Measurements from ENCODE around the gene ALS2CL.

Gene ALS2CL

DNA sequence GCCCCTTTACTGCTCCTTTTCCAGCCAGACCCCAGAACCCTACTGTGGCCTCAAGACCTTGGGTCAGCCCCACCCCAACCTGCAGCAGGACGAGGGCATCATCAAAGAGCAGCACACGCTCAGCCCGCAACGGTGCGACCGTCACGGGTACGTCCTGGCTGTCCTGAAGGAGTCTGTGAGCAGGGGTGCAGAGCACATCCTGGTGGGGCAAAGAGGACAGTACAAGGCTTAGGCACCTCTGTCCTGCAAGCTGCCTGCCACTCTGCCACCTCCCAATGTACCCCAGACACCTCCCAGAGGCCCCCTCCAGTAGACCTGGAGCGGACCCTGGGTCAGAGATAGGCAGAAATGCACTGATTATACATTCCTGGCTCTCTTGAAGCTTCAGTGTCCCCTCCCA is 8.0 kb downstream of the ALS2CL start:
- TF ChIP-seq FOXM1 (IDR thresholded peaks at IDR 0.05; ENCODE audit: borderline replicate concordance, low read depth) (no peak), TCF12 (IDR thresholded peaks at IDR 0.05; ENCODE audit: low read depth) (no peak), NFIC (IDR thresholded peaks at IDR 0.05) (no peak), EP300 (IDR thresholded peaks at IDR 0.05; ENCODE audit: borderline replicate concordance) (no peak), CEBPB (IDR thresholded peaks at IDR 0.05) (no peak), TAF1 (IDR thresholded peaks at IDR 0.05; ENCODE audit: low read depth) (no peak), CREB1 (IDR thresholded peaks at IDR 0.05; ENCODE audit: low read depth) (no peak), YY1 (IDR thresholded peaks at IDR 0.05; ENCODE audit: low read depth) (no peak), EGR1 (IDR thresholded peaks at IDR 0.05) (no peak), TEAD4 (IDR thresholded peaks at IDR 0.05) (no peak), RAD21 (IDR thresholded peaks at IDR 0.05; ENCODE audit: low read depth) (no peak), ZBTB7A (IDR thresholded peaks at IDR 0.05; ENCODE audit: low read depth) (no peak)
- TF ChIP-seq, protein P1, sequence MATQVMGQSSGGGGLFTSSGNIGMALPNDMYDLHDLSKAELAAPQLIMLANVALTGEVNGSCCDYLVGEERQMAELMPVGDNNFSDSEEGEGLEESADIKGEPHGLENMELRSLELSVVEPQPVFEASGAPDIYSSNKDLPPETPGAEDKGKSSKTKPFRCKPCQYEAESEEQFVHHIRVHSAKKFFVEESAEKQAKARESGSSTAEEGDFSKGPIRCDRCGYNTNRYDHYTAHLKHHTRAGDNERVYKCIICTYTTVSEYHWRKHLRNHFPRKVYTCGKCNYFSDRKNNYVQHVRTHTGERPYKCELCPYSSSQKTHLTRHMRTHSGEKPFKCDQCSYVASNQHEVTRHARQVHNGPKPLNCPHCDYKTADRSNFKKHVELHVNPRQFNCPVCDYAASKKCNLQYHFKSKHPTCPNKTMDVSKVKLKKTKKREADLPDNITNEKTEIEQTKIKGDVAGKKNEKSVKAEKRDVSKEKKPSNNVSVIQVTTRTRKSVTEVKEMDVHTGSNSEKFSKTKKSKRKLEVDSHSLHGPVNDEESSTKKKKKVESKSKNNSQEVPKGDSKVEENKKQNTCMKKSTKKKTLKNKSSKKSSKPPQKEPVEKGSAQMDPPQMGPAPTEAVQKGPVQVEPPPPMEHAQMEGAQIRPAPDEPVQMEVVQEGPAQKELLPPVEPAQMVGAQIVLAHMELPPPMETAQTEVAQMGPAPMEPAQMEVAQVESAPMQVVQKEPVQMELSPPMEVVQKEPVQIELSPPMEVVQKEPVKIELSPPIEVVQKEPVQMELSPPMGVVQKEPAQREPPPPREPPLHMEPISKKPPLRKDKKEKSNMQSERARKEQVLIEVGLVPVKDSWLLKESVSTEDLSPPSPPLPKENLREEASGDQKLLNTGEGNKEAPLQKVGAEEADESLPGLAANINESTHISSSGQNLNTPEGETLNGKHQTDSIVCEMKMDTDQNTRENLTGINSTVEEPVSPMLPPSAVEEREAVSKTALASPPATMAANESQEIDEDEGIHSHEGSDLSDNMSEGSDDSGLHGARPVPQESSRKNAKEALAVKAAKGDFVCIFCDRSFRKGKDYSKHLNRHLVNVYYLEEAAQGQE (IDR thresholded peaks at IDR 0.05; ENCODE audit: low read depth), result no peak
- TF ChIP-seq, protein P2, sequence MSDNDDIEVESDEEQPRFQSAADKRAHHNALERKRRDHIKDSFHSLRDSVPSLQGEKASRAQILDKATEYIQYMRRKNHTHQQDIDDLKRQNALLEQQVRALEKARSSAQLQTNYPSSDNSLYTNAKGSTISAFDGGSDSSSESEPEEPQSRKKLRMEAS (IDR thresholded peaks at IDR 0.05), result no peak
- TF ChIP-seq, protein P3, sequence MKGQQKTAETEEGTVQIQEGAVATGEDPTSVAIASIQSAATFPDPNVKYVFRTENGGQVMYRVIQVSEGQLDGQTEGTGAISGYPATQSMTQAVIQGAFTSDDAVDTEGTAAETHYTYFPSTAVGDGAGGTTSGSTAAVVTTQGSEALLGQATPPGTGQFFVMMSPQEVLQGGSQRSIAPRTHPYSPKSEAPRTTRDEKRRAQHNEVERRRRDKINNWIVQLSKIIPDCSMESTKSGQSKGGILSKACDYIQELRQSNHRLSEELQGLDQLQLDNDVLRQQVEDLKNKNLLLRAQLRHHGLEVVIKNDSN (IDR thresholded peaks at IDR 0.05), result no peak

DNA sequence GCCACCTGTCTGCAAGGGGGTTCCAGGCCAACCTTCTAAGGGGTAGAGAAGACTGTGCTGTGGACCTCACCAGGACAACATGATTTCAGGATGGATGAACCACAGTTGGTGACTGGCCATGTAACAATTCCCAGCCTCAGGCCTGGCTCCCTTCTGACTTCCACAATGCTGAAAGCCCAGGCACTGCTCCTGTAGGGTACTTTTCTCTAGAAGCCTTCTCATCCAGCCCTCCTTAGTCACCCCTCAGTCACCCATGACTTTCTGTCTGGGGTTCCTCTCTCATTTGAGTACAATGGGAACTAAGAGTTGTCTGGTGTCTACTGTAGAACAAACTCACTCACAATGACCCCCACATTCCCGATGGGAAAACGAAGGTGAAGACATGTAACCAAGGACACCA is 8.6 kb downstream of the ALS2CL start:
- TF ChIP-seq, protein P1 (IDR thresholded peaks at IDR 0.05; ENCODE audit: low read depth), result no peak
- no peak for TF ChIP-seq ZBTB7A (IDR thresholded peaks at IDR 0.05; ENCODE audit: low read depth)
- TF ChIP-seq, protein P3 (IDR thresholded peaks at IDR 0.05), result no peak
- TF ChIP-seq TAF1 (IDR thresholded peaks at IDR 0.05; ENCODE audit: low read depth), result no peak
- no peak for TF ChIP-seq FOXM1 (IDR thresholded peaks at IDR 0.05; ENCODE audit: borderline replicate concordance, low read depth)
- TF ChIP-seq EP300 (IDR thresholded peaks at IDR 0.05; ENCODE audit: borderline replicate concordance), result no peak
- TF ChIP-seq, protein P2 (IDR thresholded peaks at IDR 0.05), result no peak
- no peak for TF ChIP-seq YY1 (IDR thresholded peaks at IDR 0.05; ENCODE audit: low read depth)
- TF ChIP-seq TCF12 (IDR thresholded peaks at IDR 0.05; ENCODE audit: low read depth), result no peak
- no peak for TF ChIP-seq CEBPB (IDR thresholded peaks at IDR 0.05)
- TF ChIP-seq CREB1 (IDR thresholded peaks at IDR 0.05; ENCODE audit: low read depth), result no peak
- TF ChIP-seq NFIC (IDR thresholded peaks at IDR 0.05), result no peak
- no peak for TF ChIP-seq TEAD4 (IDR thresholded peaks at IDR 0.05)
- TF ChIP-seq RAD21 (IDR thresholded peaks at IDR 0.05; ENCODE audit: low read depth), result no peak
- no peak for TF ChIP-seq EGR1 (IDR thresholded peaks at IDR 0.05)

DNA sequence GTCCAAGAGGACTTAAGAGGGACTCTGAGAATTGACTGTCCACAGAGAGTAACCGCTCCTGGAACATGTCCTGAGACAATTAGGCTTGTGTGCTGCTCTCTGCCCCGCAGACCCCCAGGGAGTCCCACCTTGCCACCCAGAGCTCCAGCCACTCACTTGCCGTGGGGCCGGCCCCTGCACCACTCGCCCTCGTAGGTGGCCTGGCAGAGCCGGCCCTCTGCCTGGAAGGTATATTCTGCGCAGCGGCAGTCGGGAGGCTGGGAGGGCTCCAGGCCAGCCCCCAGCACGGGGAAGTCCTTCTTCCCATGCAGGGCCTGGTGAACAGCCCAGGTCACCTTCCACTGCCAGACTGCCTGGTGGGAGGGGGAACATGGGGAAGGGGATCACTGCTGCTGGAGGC is 10.5 kb downstream of the ALS2CL start:
- TF ChIP-seq ZBTB7A (IDR thresholded peaks at IDR 0.05; ENCODE audit: low read depth) (no peak), CEBPB (IDR thresholded peaks at IDR 0.05) (no peak), NFIC (IDR thresholded peaks at IDR 0.05) (no peak), TEAD4 (IDR thresholded peaks at IDR 0.05) (no peak), EGR1 (IDR thresholded peaks at IDR 0.05) (no peak), FOXM1 (IDR thresholded peaks at IDR 0.05; ENCODE audit: borderline replicate concordance, low read depth) (no peak), CREB1 (IDR thresholded peaks at IDR 0.05; ENCODE audit: low read depth) (no peak), EP300 (IDR thresholded peaks at IDR 0.05; ENCODE audit: borderline replicate concordance) (no peak), YY1 (IDR thresholded peaks at IDR 0.05; ENCODE audit: low read depth) (no peak), RAD21 (IDR thresholded peaks at IDR 0.05; ENCODE audit: low read depth) (no peak)
- TF ChIP-seq, protein P2 (IDR thresholded peaks at IDR 0.05), result no peak
- TF ChIP-seq, protein P1 (IDR thresholded peaks at IDR 0.05; ENCODE audit: low read depth), result no peak

DNA sequence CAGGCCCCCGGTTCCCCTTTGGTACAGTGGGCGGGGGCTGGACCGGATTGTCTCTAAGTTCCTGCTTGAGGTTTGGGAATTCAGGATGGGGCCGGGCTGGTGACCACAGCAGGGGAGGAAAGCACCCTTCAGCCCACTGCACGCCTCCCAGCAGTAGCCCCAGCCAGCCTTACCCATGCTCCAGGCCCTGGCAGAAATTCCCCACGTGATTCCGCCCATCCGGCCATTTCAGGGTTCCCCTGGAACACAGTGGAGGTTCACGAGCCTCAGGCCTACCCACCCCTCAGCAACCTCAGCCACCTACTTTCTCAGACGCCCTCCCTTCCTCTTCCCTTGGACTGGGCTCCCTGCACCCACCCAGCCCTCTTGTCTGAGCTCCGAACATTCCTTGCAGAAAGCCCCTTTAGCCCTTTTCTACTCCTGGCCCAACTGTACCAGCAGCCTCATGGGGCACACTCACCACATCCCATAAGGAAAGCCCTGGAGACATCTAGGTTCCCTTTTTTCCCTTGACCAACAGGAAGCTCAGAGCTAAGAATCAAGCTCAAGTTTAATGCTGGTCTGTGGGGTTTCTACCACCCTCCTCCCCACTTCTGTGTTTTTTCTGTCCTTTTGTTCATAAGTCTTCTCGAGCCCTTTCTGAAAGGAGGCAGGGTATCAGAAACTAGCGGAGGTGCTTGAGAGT is 11.5 kb downstream of the ALS2CL start:
- TF ChIP-seq TCF12 (IDR thresholded peaks at IDR 0.05; ENCODE audit: low read depth) (no peak), EP300 (IDR thresholded peaks at IDR 0.05; ENCODE audit: borderline replicate concordance) (no peak), RAD21 (IDR thresholded peaks at IDR 0.05; ENCODE audit: low read depth) (no peak), YY1 (IDR thresholded peaks at IDR 0.05; ENCODE audit: low read depth) (no peak), TEAD4 (IDR thresholded peaks at IDR 0.05) (no peak), CEBPB (IDR thresholded peaks at IDR 0.05) (no peak), CREB1 (IDR thresholded peaks at IDR 0.05; ENCODE audit: low read depth) (no peak), TAF1 (IDR thresholded peaks at IDR 0.05; ENCODE audit: low read depth) (no peak), EGR1 (IDR thresholded peaks at IDR 0.05) (no peak), ZBTB7A (IDR thresholded peaks at IDR 0.05; ENCODE audit: low read depth) (no peak), NFIC (IDR thresholded peaks at IDR 0.05) (no peak), FOXM1 (IDR thresholded peaks at IDR 0.05; ENCODE audit: borderline replicate concordance, low read depth) (no peak)
- TF ChIP-seq, protein P3 (IDR thresholded peaks at IDR 0.05), result no peak
- TF ChIP-seq, protein P2 (IDR thresholded peaks at IDR 0.05), result no peak
- TF ChIP-seq, protein P1 (IDR thresholded peaks at IDR 0.05; ENCODE audit: low read depth), result no peak

Measured in Ishikawa (cell line).